Measurements from ENCODE around the gene GPR52. TPM values are rescaled to one million over a fixed set of nuclear protein-coding genes. Genes with fewer than 3 reads are reported as not detected.

Gene GPR52
- total RNA-seq, 1 experiment from 2014 or later: not detected

GRCh38 chr1:174466607-174467006, 18.8 kb downstream of the GPR52 start:
- DNase-seq (ENCODE audit: low read depth): no peak

GRCh38 chr1:174469052-174469451, 21.3 kb downstream of the GPR52 start:
- DNase-seq (ENCODE audit: low read depth): no peak

DNA sequence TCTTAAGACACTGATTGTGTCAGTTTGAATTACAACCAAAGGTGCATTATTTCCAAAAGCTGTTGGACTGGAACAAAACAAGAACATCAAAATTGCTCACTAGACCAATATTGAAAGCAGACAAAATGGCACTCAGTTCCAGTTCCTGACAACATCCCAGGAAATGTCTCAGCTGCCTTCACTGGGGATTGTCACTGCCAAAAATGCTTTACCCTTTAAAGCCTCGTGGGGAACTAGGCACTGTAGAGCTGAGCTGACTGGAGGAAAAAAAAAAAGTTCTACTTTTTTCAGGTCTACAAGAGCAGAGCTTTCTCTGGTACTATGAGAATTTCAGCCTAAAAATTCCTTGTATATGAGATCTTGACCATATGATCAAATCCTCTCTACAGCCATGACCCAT, 21.9 kb downstream of the GPR52 start:
- no peak for DNase-seq (ENCODE audit: low read depth)

DNA sequence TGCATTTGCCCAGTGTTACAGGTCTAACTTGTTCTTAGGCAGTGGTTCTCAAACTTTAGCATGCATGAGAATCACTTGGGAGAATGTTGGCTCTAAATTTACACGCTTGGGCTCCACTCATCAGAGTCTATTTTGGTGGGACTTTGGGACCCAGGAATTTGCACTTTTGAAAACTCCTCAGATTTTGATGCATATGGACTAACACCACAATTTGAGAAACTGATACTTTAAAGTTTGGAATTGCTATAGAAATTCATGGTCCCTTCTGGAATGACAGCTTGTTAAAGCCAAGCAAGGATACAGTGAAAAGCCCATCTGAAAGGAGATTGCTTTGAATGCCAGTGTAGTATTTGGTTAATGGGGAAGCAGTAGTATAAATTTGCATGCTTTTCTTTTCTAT, 31.5 kb downstream of the GPR52 start:
- no peak for DNase-seq (ENCODE audit: low read depth)

DNA sequence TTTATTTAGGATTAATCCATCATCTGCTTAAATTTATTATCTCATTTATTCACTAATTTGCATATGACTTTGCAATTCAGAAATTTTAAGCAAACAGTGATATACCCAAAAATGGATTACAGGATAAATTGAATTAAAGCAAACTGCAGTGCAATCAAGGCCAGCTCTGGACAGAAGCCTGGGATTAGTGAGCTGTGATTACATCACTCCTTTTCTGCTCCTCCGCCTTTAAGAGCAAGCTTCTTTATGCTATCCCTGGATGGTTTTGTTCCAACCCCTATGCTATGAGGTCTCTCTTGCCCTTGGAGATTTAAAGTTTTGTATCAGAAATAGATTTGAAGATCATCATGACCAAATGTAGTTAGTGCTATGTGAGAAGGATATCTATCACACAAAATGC, 32.6 kb downstream of the GPR52 start:
- no peak for DNase-seq (ENCODE audit: low read depth)

DNA sequence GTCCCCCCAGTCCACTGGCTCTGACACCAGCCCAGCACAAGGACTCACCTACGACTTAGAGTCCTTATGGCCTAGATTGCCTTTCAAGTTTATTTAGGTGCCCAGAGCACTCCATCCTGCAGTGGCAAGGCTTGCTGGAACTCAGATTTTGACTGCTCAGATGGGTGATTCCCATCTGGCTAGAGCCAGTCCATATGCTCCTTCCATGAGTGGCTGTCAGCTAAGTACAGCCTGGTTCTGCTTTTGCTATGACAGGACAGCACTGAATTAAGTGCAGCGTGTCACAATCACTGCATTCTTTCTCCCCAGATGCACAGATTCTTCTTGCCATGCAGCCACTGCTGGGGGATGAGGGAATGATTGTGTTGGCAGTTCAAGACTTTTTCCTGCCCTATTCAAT, 43.8 kb downstream of the GPR52 start:
- DNase-seq (ENCODE audit: low read depth): no peak

DNA sequence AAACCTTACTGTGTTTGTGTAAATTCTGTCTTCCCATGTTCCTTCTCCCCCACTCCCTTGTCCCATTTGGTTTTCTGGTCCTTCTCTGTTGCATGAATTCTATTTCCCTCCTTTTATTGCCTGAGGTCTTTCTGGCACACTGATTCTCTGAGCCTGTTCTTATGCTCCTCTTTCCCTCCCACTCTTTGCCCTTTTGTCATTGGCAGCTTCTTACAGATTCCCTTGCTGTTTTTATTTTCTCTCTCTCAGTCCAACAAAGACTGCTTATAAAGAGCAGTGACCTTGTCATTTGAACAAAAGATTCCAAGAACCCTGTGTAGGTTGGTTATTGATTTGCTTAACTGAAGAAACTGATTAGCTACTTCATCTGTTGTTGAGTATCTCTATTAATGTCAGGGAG, 49.7 kb downstream of the GPR52 start:
- no peak for DNase-seq (ENCODE audit: low read depth)

Data from Daoy (cell line).